Measurements from ENCODE around the gene TRIM72.

DNA sequence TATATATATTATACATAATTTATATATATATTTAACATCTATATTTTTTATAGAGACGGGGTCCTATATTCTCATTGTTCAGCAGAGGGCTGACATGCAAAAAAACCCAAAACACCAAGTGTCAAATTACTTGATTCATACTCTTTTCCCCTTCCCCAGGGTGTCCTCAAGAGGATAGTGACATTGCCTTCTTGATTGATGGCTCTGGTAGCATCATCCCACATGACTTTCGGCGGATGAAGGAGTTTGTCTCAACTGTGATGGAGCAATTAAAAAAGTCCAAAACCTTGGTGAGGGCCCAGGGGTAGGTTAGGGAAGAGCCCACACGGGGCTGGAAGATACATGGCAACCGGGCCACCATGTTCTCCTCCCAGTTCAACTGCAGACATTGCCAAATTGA lies 56.9 kb downstream of the TRIM72 start:
- TF ChIP-seq, protein P1, sequence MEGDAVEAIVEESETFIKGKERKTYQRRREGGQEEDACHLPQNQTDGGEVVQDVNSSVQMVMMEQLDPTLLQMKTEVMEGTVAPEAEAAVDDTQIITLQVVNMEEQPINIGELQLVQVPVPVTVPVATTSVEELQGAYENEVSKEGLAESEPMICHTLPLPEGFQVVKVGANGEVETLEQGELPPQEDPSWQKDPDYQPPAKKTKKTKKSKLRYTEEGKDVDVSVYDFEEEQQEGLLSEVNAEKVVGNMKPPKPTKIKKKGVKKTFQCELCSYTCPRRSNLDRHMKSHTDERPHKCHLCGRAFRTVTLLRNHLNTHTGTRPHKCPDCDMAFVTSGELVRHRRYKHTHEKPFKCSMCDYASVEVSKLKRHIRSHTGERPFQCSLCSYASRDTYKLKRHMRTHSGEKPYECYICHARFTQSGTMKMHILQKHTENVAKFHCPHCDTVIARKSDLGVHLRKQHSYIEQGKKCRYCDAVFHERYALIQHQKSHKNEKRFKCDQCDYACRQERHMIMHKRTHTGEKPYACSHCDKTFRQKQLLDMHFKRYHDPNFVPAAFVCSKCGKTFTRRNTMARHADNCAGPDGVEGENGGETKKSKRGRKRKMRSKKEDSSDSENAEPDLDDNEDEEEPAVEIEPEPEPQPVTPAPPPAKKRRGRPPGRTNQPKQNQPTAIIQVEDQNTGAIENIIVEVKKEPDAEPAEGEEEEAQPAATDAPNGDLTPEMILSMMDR (IDR thresholded peaks at IDR 0.05), result no peak
- no peak for TF ChIP-seq POLR2A (IDR thresholded peaks at IDR 0.05)

Data from uterus (tissue), 2 donors.